ENCODE results near the gene SAE1. TPM values are rescaled to one million over a fixed set of nuclear protein-coding genes. Genes with fewer than 3 reads are reported as not detected.
A peak's percentile ranks its signal among the peaks of the same experiment; 100 is the strongest.

SAE1 gene
- total RNA-seq, 2 donors from 2014 or later, result 232 to 254 TPM

- H3K36me3 Mint-ChIP-seq (ENCODE audit: insufficient read depth in 2 of 2), result peaks cover 20 to 55% of the 10 kb centered on the region in 2 donors
- H3K27ac Mint-ChIP-seq, result peak overlapping the region; percentile 61
- ATAC-seq (replicated peaks in 1 of 2) (peak; percentile 35 to 58), DNase-seq (no peak)
- H3K4me3 Mint-ChIP-seq, result peak overlapping the region; percentile 18 to 35
- peaks cover 0 to 2% of the 10 kb centered on the region in 2 donors for H3K9me3 Mint-ChIP-seq
- H3K27me3 Mint-ChIP-seq (ENCODE audit: low read depth), result no peaks in the 10 kb centered on the region
- H3K4me1 Mint-ChIP-seq (ENCODE audit: low read depth), result peaks cover 76% of the 10 kb centered on the region
Measured at GRCh38 chr19:47145639-47146486, 15.2 kb downstream of the SAE1 start.

GRCh38 chr19:47146920-47147319, 16.3 kb downstream of the SAE1 start:
- DNase-seq, result no peak
- ATAC-seq (replicated peaks in 1 of 2), result peak; percentile 61 to 64
- Mint-ChIP-seq H3K4me1 (ENCODE audit: low read depth) (peaks cover 79% of the 10 kb centered on the region), H3K36me3 (ENCODE audit: insufficient read depth in 2 of 2) (peaks cover 25 to 61% of the 10 kb centered on the region in 2 donors), H3K27me3 (ENCODE audit: low read depth) (no peaks in the 10 kb centered on the region), H3K27ac (peak overlapping the region; percentile 61), H3K9me3 (peaks cover 0 to 2% of the 10 kb centered on the region in 2 donors), H3K4me3 (peak overlapping the region; percentile 22 to 35)

GRCh38 chr19:47151627-47152026, 21.0 kb downstream of the SAE1 start:
- Mint-ChIP-seq H3K27ac (peak overlapping the region; percentile 81), H3K27me3 (ENCODE audit: low read depth) (no peaks in the 10 kb centered on the region), H3K9me3 (peaks cover 0 to 2% of the 10 kb centered on the region in 2 donors), H3K4me3 (peak overlapping the region in 1 of 2 donors; percentile 20), H3K36me3 (ENCODE audit: insufficient read depth in 2 of 2) (peaks cover 26 to 61% of the 10 kb centered on the region in 2 donors), H3K4me1 (ENCODE audit: low read depth) (peaks cover 54% of the 10 kb centered on the region)
- DNase-seq, result no peak
- no peak for ATAC-seq (replicated peaks in 1 of 2)

- no peaks in the 10 kb centered on the region for H3K9me3 Mint-ChIP-seq
- H3K27ac Mint-ChIP-seq, result peak overlapping the region; percentile 70
- H3K4me1 Mint-ChIP-seq (ENCODE audit: low read depth), result peaks cover 54% of the 10 kb centered on the region
- no peak for DNase-seq
- H3K36me3 Mint-ChIP-seq (ENCODE audit: insufficient read depth in 2 of 2), result peaks cover 26 to 63% of the 10 kb centered on the region in 2 donors
- H3K27me3 Mint-ChIP-seq (ENCODE audit: low read depth), result no peaks in the 10 kb centered on the region
- no peak overlapping the region for H3K4me3 Mint-ChIP-seq
- no peak for ATAC-seq (replicated peaks in 1 of 2)
Measured at GRCh38 chr19:47152205-47152604, 21.6 kb downstream of the SAE1 start.

GRCh38 chr19:47152632-47153031, 22.0 kb downstream of the SAE1 start:
- Mint-ChIP-seq H3K4me1 (ENCODE audit: low read depth) (peaks cover 57% of the 10 kb centered on the region), H3K9me3 (no peaks in the 10 kb centered on the region), H3K4me3 (no peak overlapping the region), H3K36me3 (ENCODE audit: insufficient read depth in 2 of 2) (peaks cover 26 to 65% of the 10 kb centered on the region in 2 donors), H3K27me3 (ENCODE audit: low read depth) (no peaks in the 10 kb centered on the region), H3K27ac (peak overlapping the region; percentile 70)
- no peak for ATAC-seq (replicated peaks in 1 of 2)
- DNase-seq, result no peak

- no peaks in the 10 kb centered on the region for H3K27me3 Mint-ChIP-seq (ENCODE audit: low read depth)
Measured at GRCh38 chr19:47153266-47153665, 22.6 kb downstream of the SAE1 start.

DNA sequence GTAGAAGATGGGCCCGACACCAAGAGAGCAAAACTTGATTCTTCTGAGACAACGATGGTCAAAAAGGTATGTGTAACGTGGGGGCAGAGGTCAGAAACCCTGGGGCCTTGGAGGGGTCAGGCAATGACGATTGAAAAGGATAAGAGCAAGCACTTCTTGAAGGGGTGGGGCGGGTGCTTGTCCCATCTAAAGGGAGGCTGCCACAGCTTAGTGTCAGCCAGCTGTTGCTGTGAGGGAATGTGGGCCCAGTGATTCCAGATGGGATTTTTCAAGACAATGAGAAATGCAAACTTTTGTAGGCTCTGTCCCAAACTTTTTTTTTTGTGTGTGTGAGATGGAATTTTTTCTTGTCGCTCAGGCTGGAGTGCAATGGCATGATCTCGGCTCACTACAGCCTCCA, 24.5 kb downstream of the SAE1 start:
- Mint-ChIP-seq H3K36me3 (ENCODE audit: insufficient read depth in 2 of 2) (peaks cover 27 to 56% of the 10 kb centered on the region in 2 donors), H3K4me1 (ENCODE audit: low read depth) (peaks cover 66% of the 10 kb centered on the region), H3K27me3 (ENCODE audit: low read depth) (no peaks in the 10 kb centered on the region), H3K4me3 (no peak overlapping the region), H3K27ac (peak overlapping the region; percentile 59), H3K9me3 (no peaks in the 10 kb centered on the region)
- DNase-seq (no peak), ATAC-seq (replicated peaks in 1 of 2) (no peak)

More at GRCh38 chr19:47153266-47153665, 22.6 kb downstream of the SAE1 start:
- Mint-ChIP-seq H3K4me3 (no peak overlapping the region), H3K9me3 (no peaks in the 10 kb centered on the region), H3K4me1 (ENCODE audit: low read depth) (peaks cover 58% of the 10 kb centered on the region), H3K27ac (no peak overlapping the region), H3K36me3 (ENCODE audit: insufficient read depth in 2 of 2) (peaks cover 25 to 62% of the 10 kb centered on the region in 2 donors)
- DNase-seq (no peak), ATAC-seq (replicated peaks in 1 of 2) (no peak)

DNA sequence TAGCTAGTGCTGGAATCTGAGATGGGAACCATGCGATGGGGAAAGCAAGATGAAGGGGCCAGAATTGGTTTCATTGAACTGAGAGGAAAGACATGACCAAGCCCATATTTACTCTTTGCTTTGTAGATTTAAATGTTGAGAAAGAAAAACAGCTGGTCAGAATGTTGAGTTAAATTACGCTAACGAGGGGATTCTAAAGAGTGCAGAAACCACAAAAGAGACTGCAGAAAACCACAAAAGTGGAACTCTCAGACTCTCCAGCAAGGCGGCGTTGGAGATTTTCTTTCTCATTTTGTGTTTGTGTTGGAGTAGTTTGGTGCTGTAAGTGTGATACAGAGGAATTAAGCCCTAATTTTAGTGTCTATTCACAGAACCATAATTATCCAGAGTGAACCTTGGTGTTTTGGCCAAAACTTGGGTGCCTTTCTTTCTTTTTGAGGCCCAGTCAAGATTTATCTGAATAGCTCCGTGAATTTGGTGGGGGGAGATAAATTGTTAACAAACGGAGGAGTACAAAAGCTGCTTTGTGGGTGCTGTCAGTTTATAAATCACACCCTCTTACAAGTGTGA, 26.3 kb downstream of the SAE1 start:
- peak overlapping the region; percentile 69 to 80 for H3K4me3 Mint-ChIP-seq
- H3K27ac Mint-ChIP-seq, result peak overlapping the region; percentile 96
- peak; percentile 28 to 29 for DNase-seq
- no peaks in the 10 kb centered on the region for H3K9me3 Mint-ChIP-seq
- no peaks in the 10 kb centered on the region for H3K27me3 Mint-ChIP-seq (ENCODE audit: low read depth)
- H3K36me3 Mint-ChIP-seq (ENCODE audit: insufficient read depth in 2 of 2), result peaks cover 18 to 48% of the 10 kb centered on the region in 2 donors
- H3K4me1 Mint-ChIP-seq (ENCODE audit: low read depth), result peaks cover 66% of the 10 kb centered on the region
- peak; percentile 38 to 53 for ATAC-seq (replicated peaks in 1 of 2)

DNA sequence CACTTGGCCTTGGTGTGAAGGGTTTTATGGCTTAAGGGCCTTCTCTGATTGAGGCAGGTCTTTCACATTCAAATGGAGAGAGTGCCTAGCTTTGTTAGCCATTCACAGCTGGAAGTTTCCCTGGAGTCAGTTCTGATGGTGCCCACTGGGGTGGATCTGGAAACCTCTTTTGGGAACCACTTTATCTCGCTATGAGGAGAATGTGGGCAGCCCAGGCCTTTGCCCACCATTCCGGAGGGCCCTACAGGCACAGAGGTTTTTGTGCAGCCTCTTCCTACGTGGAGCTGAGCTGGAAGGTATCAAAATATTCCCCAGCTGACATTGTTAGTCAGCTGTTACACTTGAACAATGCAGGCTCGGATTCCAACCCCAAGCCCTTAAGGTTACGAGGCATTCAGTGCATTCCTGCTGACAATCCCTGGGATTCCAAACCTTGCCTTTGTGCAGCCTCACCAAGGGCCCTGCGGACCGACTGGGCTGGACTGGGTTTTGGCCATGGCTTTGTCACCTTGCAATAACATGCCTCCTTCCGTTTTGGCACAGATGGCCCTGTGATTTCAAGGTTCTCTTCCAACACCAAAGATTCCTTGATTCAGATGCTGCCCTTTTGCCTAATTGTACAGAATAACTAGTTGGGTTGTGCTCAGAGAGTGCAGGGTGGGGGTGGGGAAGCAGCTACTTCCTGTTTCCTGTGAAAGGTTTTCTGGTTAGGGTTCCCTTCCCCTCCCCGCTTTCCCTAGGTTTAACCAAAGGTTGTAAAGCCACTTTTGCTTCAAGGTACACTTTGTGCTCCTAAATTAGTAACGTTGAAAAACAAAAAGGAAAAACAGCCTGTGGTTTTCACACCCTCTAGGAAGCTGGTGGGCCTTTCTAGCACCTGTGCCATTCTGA, 27.0 kb downstream of the SAE1 start:
- DNase-seq, result no peak
- Mint-ChIP-seq H3K4me3 (peak overlapping the region; percentile 69 to 80), H3K36me3 (ENCODE audit: insufficient read depth in 2 of 2) (peaks cover 17 to 43% of the 10 kb centered on the region in 2 donors), H3K9me3 (no peaks in the 10 kb centered on the region), H3K27ac (peak overlapping the region; percentile 96), H3K4me1 (ENCODE audit: low read depth) (peaks cover 71% of the 10 kb centered on the region), H3K27me3 (ENCODE audit: low read depth) (no peaks in the 10 kb centered on the region)
- ATAC-seq (replicated peaks in 1 of 2), result no peak

- Mint-ChIP-seq H3K9me3 (no peaks in the 10 kb centered on the region), H3K4me1 (ENCODE audit: low read depth) (peaks cover 67% of the 10 kb centered on the region), H3K36me3 (ENCODE audit: insufficient read depth in 2 of 2) (peaks cover 16 to 37% of the 10 kb centered on the region in 2 donors), H3K27ac (peak overlapping the region; percentile 82), H3K27me3 (ENCODE audit: low read depth) (no peaks in the 10 kb centered on the region), H3K4me3 (peak overlapping the region; percentile 69 to 80)
- ATAC-seq (replicated peaks in 1 of 2) (no peak), DNase-seq (no peak)
Measured at GRCh38 chr19:47158367-47158791, 27.7 kb downstream of the SAE1 start.

GRCh38 chr19:47158879-47159503, 28.4 kb downstream of the SAE1 start:
- Mint-ChIP-seq H3K36me3 (ENCODE audit: insufficient read depth in 2 of 2) (peaks cover 16 to 37% of the 10 kb centered on the region in 2 donors), H3K27ac (peak overlapping the region; percentile 82), H3K4me3 (peak overlapping the region; percentile 69 to 80)

GRCh38 chr19:47161876-47162489, 31.3 kb downstream of the SAE1 start:
- H3K4me3 Mint-ChIP-seq, result no peak overlapping the region
- peaks cover 8 to 32% of the 10 kb centered on the region in 2 donors for H3K36me3 Mint-ChIP-seq (ENCODE audit: insufficient read depth in 2 of 2)
- H3K27me3 Mint-ChIP-seq (ENCODE audit: low read depth), result no peaks in the 10 kb centered on the region
- DNase-seq (no peak), ATAC-seq (replicated peaks in 1 of 2) (no peak)
- H3K4me1 Mint-ChIP-seq (ENCODE audit: low read depth), result peaks cover 51% of the 10 kb centered on the region
- H3K27ac Mint-ChIP-seq, result peak overlapping the region; percentile 28
- no peaks in the 10 kb centered on the region for H3K9me3 Mint-ChIP-seq

More at GRCh38 chr19:47158879-47159503, 28.4 kb downstream of the SAE1 start:
- DNase-seq, result peak; percentile 41 to 55
- Mint-ChIP-seq H3K9me3 (no peaks in the 10 kb centered on the region), H3K27me3 (ENCODE audit: low read depth) (no peaks in the 10 kb centered on the region), H3K4me1 (ENCODE audit: low read depth) (peaks cover 67% of the 10 kb centered on the region)
- peak; percentile 89 to 90 for ATAC-seq (replicated peaks in 1 of 2)
